Sigmoid colon (tissue), 7 donors: ENCODE data around the gene PARD3. TPM values are rescaled to one million over a fixed set of nuclear protein-coding genes. Genes with fewer than 3 reads are reported as not detected.
A peak's percentile ranks its signal among the peaks of the same experiment; 100 is the strongest.

Experiments
- DNase-seq: peaks from one replicate; pipeline ENCODE4 v3.0.0-alpha.2; 2019
- H3K27ac ChIP-seq, 4 donors: fragments of 200-600 bp; sonication (generic); one replicate each; pipeline ENCODE4 v1.5.1; 2016 to 2019; ENCODE audit warnings: mild to moderate bottlenecking in 1 of 4
- H3K27me3 ChIP-seq, 3 donors: fragments of 200-600 bp; sonication (generic); one replicate each; pipeline ENCODE4 v1.5.1; 2019; ENCODE audit warnings: mild to moderate bottlenecking in 1 of 3
- H3K36me3 ChIP-seq, 4 donors: fragments of 200-600 bp; sonication (generic); one replicate each; pipeline ENCODE4 v1.5.1; 2016 to 2019
- H3K4me1 ChIP-seq, 4 donors: fragments of 200-600 bp; sonication (generic); one replicate each; pipeline ENCODE4 v1.5.1; 2017 to 2019
- H3K4me3 ChIP-seq, 4 donors: fragments of 200-600 bp; sonication (generic); one replicate each; pipeline ENCODE4 v1.5.1; 2017 to 2019; ENCODE audit warnings: mild to moderate bottlenecking in 2 of 4, moderate library complexity in 1 of 4
- H3K9me3 ChIP-seq, 4 donors: fragments of 200-600 bp in 3 of 4; sonication (generic) in 3 of 4; one replicate each; pipeline versions ENCODE4 v1.5.1 to v1.6.1; 2013 to 2019
- CTCF ChIP-seq, 4 experiments: fragments of 450-650 bp in 3 of 4; fragments of 200-600 bp in 1 of 4; IDR thresholded peaks; one replicate each; pipeline ENCODE4 v1.5.1; 2016 to 2019; ENCODE audit warnings: antibody characterized with exemption in 4 of 4, mild to moderate bottlenecking in 3 of 4, moderate library complexity in 2 of 4
- EP300 ChIP-seq, 4 donors: sonication (generic); formaldehyde crosslinking; IDR thresholded peaks; one replicate each; pipeline ENCODE4 v1.6.1; 2017; ENCODE audit warnings: antibody characterized with exemption in 4 of 4
- POLR2A ChIP-seq, 2 donors: fragments of 450-650 bp; IDR thresholded peaks; one replicate each; pipeline ENCODE4 v1.6.1; 2016; ENCODE audit warnings: antibody characterized with exemption in 2 of 2, mild to moderate bottlenecking in 2 of 2, moderate library complexity in 2 of 2
- POLR2AphosphoS5 ChIP-seq, 4 donors: sonication (generic); formaldehyde crosslinking; IDR thresholded peaks; one replicate each; pipeline ENCODE4 v1.6.1; 2017; ENCODE audit warnings: antibody characterized with exemption in 4 of 4
- WGBS, 2 donors: extraction: QIAGEN DNeasy Blood & Tissue Kit; methylation state at CpG; one replicate each; pipeline ENCODE4 v1.1.7; 2013; 5-methylcytosine and 5-hydroxymethylcytosine counted together
- intact Hi-C: fragments of 100-400 bp; cut with DNase I; formaldehyde crosslinking; loops from one replicate; pipeline ENCODE4 v1.15.1; 2023
- polyA plus RNA-seq, 3 donors: library from polyadenylated mRNA; stranded (reverse); fragments of 200-250 nt; gene quantifications; one replicate each; pipeline ENCODE4 v1.2.3, GENCODE V29; 2013
- total RNA-seq, 4 donors: library from RNA; depleted of rRNA; stranded (reverse); fragments of >200 nt; gene quantifications; one replicate each; pipeline ENCODE4 v1.1.0, GENCODE V29; 2016
- donor health status: healthy with polysubstance abuse.
- donor health status: Bipolar disorder and iron deficiency.
- donor health status: healthy.

The PARD3 gene
- total and polyA plus RNA-seq, 7 donors = 17.5 to 96.4 (median 75.9) TPM

- Histone ChIP-seq H3K9me3 (no peaks in the 10 kb centered on the region), H3K36me3 (no peaks in the 10 kb centered on the region), H3K27me3 (no peaks in the 10 kb centered on the region), H3K4me1 (peaks cover 0 to 91% (median 39%) of the 10 kb centered on the region in 4 donors), H3K4me3 (no peak overlapping the region), H3K27ac (peak overlapping the region in 2 of 4 donors; percentile 47 to 51)
- intact Hi-C loops = no loop called here
- WGBS, 2 donors = 83 to 92% methylated on average over 12 of the region's 12 CpGs
- no peak for DNase-seq
- TF ChIP-seq POLR2AphosphoS5 (IDR thresholded peaks at IDR 0.05) (no peak), CTCF (IDR thresholded peaks at IDR 0.05) (no peak), POLR2A (IDR thresholded peaks at IDR 0.05) (no peak), EP300 (IDR thresholded peaks at IDR 0.05) (no peak)
These were observed 163.5 kb downstream of the PARD3 start for GRCh38 chr10:34651416-34652195.

DNA sequence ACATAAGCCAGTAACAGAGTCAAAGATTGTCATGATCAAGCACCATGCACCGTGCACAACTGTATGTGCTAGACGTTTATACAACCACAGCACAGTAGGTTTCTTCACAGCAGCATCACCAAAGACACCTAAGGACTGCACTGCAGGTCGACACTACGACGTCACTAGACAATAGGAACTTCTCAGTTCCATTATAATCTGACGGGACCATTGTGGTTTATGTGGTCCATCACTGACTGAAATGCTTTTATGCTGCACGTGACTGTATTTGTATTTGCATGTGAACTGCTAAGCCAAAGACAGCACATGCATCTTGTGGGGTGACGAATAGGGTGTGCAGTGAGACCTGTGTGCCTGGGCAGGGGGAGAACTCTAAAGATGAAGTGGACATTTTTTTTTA is 164.9 kb downstream of the PARD3 start:
- TF ChIP-seq CTCF (IDR thresholded peaks at IDR 0.05) = no peak
- no peak for TF ChIP-seq EP300 (IDR thresholded peaks at IDR 0.05)
- no peak for TF ChIP-seq POLR2A (IDR thresholded peaks at IDR 0.05)
- no peak for TF ChIP-seq POLR2AphosphoS5 (IDR thresholded peaks at IDR 0.05)
- H3K27me3 ChIP-seq = no peaks in the 10 kb centered on the region
- 72 to 87% methylated on average over 8 of the region's 8 CpGs for WGBS, 2 donors
- no peaks in the 10 kb centered on the region for H3K36me3 ChIP-seq
- no peaks in the 10 kb centered on the region for H3K9me3 ChIP-seq
- H3K27ac ChIP-seq = no peak overlapping the region
- peaks cover 0 to 79% (median 37%) of the 10 kb centered on the region in 4 donors for H3K4me1 ChIP-seq
- no peak for DNase-seq
- H3K4me3 ChIP-seq = no peak overlapping the region
- intact Hi-C loops = no loop called here

DNA sequence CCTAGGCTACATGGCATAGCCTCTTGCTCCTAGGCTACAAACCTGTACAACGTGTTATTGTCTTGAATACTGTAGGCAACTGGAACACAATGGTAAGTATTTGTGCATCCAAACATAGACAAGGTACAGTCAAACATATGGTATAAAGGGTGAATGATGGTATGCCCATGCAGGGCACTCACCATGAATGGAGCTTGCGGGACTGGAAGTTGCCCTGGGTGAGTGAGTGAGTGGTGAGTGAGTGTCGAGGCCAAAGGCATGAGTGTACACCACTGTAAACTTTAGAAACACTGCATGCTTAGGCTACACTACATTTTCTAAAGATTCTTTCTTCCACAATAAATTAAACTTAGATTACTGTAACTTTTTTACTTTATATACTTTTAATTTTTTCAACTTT is 165.7 kb downstream of the PARD3 start:
- H3K4me3 ChIP-seq = no peak overlapping the region
- no peak for DNase-seq
- no peak for TF ChIP-seq POLR2A (IDR thresholded peaks at IDR 0.05)
- TF ChIP-seq POLR2AphosphoS5 (IDR thresholded peaks at IDR 0.05) = no peak
- no peak for TF ChIP-seq EP300 (IDR thresholded peaks at IDR 0.05)
- no peak for TF ChIP-seq CTCF (IDR thresholded peaks at IDR 0.05)
- H3K27me3 ChIP-seq = no peaks in the 10 kb centered on the region
- intact Hi-C loops = no loop called here
- WGBS, 2 donors = 93 to 95% methylated on average over 3 of the region's 3 CpGs
- peaks cover 0 to 73% (median 33%) of the 10 kb centered on the region in 4 donors for H3K4me1 ChIP-seq
- H3K36me3 ChIP-seq = no peaks in the 10 kb centered on the region
- no peaks in the 10 kb centered on the region for H3K9me3 ChIP-seq
- no peak overlapping the region for H3K27ac ChIP-seq

DNA sequence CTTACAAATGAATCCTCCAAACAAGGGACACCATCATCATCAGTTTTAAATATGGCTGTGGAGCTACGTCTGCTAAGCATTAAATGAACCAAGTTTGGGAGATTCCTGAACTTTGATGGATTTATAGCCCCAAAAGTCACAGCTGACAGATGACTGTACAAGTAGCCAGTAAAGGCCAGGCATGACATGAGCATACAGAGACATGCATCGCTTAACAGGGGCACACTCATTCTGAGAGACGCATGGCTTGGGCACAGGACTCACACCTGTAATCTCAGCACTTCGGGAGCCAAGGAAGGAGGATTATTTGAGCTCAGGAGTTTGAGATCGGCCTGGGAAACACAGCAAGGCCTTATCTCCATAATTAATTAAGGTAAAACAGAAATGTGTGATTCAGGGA is 166.2 kb downstream of the PARD3 start:
- Histone ChIP-seq H3K36me3 (no peaks in the 10 kb centered on the region), H3K4me1 (peaks cover 0 to 68% (median 29%) of the 10 kb centered on the region in 4 donors), H3K27ac (no peak overlapping the region), H3K4me3 (no peak overlapping the region), H3K9me3 (no peaks in the 10 kb centered on the region), H3K27me3 (no peaks in the 10 kb centered on the region)
- WGBS, 2 donors = 93 to 94% methylated on average over 5 of the region's 5 CpGs
- intact Hi-C loops = no loop called here
- TF ChIP-seq POLR2A (IDR thresholded peaks at IDR 0.05) (no peak), POLR2AphosphoS5 (IDR thresholded peaks at IDR 0.05) (no peak), CTCF (IDR thresholded peaks at IDR 0.05) (no peak), EP300 (IDR thresholded peaks at IDR 0.05) (no peak)
- DNase-seq = no peak
